T follicular helper cell (primary cell): ENCODE data around the gene ATL3.
"Not testable (repeated sequence)": the region's sequence is repeated elsewhere in the genome, so short reads cannot be mapped to it uniquely, and the experiment has no call there.

Experiments
- DNase-seq: peaks from one replicate; pipeline ENCODE4 v3.0.0-alpha.2; 2020; ENCODE audit warnings: low read depth

The ATL3 gene

DNA sequence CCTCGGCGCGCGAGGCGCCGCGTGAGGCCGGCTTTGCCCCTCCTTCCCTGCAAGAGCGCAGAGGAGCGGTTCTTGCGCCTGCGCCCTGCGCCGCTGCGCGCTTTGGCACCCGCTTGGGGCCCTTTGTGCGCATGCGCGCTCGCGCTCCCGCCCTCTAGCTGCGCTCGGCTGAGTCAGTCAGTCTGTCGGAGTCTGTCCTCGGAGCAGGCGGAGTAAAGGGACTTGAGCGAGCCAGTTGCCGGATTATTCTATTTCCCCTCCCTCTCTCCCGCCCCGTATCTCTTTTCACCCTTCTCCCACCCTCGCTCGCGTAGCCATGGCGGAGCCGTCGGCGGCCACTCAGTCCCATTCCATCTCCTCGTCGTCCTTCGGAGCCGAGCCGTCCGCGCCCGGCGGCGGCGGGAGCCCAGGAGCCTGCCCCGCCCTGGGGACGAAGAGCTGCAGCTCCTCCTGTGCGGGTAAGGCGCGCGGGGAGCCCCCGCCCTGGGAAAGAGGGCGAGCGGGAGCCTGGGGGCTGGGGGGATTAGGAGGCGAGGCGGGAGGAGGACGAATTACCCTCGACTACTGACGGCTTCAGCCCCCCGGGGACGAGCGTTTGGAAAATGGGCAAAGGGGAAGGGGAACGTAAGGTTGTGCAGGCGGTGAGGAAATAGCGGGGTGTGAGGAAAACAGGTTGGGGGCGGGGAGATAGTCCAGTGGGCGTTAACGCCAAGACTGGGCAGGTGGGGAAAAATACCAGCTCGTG lies 10.3 kb upstream of the ATL3 start, which contains the start of gene RTN3:
Gene RTN3, plus strand, starts transcription at position 180 of the 745 bp plus-strand sequence. Its CDS starts 137 bp downstream, at position 317.
- peak; percentile 97 for DNase-seq

DNA sequence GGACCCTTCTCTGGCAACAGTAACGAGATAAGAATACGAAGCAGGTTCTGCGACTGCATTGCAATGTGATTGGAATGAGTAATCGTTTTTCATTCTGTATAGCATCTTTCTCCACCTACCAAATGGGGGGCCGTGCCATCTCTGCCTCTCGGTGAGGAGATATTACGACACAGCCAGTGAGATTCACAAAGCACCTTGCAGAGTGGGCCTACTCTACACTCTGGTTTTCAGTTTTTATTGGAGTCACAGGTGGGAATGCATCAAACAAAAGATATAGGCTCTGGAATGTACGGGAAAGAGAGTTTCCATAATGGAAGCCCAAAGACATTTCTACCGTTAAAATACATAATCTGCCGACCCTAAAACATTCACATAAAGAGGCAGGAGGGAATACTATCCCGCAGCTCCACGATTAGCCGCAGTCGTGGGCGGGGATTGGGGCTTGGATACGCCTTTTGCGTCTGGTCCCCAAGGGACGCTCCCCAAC lies 9.7 kb upstream of the ATL3 start:
- no peak for DNase-seq

DNA sequence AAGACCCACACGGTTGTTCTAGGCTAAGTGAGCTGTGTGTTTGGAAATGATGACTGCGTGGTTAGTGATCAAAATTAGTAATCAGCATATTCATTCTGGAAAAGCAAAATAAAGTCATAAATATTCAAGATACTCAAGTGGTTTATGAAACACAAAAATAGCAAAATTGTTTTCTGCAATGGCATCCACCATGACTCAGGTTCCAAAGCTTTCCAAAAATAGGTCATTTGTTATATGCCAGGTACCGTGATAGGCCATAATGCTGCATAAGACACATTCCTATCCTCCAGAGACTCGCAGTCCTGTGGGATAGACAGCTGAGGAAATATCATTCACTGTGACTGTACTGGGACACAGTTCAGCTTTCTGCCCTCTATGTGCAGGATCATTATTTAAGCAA lies 2.4 kb upstream of the ATL3 start:
- DNase-seq = no peak

DNA sequence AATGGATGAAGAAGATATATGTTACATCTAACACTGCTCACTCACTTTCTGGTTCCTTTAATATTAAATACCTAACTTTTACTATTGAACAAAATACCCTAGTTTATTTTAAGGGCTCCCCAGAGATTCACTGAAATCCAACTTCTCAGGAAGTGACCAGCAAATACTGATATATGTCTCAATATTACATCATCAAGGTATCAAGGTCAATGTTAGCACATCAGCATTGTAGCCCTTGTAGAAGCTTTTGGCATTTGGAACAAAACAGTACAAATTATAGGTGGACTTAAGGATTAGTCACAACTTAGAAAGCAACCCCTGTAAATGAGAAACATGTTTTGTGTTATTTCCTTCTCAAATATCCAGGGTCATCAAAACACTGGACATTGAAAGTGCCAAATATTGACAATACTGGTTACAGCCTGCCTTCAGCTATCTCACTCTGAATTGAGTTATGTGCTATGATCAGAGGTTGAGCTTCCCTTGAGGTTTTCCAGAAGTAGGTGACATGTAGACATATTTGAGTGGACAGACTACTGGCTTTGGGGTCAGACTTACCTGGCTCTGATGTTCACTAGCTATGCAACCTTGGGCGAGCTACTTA lies 1.9 kb upstream of the ATL3 start:
- DNase-seq = no peak

DNA sequence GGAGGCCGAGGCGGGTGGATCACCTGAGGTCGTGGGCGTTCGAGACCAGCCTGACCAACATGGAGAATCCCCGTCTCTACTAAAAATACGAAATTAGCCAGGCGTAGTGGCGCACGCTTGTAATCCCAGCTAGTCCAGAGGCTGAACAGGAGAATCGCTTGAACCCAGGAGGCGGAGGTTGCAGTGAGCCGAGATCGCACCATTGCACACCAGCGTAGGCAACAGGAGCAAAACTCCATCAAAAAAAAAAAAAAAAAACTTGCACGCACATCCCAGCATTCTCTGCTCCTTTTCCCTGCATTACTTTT lies 934 bp upstream of the ATL3 start:
- no peak for DNase-seq

DNA sequence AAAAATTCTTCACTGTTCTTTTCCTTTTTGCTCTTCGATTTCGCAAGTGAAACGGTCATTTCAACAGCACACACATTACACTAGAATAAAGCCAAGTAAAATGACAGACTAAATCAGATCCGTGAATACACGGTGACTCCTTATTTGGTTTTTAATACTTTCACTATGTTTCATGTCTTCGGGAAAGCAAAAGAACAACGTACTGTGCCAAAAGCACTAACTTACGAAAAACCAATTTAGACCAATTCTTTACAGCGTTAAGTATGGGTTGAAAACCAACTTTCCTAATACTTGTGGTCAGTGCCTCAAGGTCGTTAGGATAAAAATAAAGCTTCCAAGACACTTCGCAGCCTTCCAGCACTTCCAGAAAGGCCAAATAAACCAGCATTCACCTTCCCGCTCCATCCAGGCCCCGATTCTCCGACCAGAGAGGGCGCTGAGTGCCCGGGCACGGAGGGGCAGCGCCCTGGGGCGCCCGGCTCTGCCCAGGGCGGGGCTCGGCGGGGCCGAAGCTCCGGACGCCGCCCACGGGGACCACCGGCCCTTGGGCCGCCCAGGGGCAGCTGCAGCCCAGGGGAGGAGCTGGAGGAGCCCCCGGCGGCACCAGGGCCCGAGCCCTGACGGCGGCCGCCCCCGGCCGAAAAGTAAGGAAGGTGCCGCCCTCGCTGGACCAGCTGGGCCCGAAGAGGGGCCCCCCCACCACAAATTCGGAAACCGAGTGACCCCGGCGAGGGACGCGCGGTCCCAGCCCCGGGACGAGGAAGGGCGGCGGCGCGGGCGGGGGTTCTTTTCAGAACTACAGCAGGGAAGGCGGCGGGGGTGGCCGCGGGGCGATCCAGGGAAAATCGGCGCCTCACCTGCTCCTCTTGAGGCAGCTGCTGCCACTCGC lies 499 bp downstream of the ATL3 start:
- DNase-seq = peak; percentile 3

DNA sequence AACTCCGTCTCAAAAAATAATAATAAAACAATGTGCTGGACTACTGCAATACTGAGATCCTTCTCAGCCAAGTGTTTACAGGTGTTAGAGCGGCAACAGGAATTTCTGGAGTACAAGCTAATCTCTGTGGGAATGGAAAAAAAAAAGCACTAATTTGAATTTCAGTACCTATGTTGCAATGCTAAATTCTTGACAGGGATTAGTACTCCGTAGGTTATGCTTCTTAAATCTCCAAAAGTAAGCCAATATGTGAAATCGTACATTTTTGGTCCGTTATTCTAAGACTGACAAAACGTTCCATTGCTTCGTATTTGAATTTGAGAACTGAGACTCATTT lies 1.1 kb downstream of the ATL3 start:
- no peak for DNase-seq

DNA sequence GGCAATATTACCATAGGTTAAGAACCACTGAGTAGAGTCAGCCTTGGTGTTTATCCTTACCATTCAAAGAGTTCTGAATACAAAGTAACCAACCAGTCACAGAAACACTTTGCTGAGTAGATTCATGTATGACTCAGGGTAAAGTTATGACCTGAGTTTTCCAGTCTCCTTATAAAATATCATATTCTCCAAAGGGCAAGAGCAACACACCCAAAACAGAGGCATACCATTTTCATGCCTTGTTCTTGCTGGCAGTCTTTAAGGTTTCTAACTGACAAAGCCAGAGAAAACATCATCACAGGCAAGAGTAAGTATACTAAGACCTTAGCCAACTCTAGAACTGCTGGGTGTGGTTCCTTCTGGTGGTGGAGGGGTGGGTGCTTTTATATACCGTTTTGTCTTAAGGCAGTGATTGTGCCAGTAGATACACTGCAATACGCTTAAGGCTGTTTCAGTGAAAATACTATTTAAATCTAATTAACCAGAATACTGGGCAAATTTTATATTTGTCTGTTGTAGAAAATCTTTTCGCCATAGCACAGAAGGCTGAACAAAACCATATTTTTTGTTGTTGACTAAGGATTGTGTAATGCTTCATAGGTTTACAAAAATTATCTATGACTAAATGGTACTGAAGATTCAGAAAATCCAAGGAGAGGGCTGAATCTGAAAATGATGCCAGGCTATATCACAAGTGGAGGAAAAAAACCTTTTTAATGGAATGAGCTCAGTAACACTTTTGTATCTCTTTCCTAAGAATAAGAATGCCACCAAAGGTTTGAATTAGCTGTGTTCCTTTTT lies 3.0 kb downstream of the ATL3 start:
- DNase-seq = no peak

DNA sequence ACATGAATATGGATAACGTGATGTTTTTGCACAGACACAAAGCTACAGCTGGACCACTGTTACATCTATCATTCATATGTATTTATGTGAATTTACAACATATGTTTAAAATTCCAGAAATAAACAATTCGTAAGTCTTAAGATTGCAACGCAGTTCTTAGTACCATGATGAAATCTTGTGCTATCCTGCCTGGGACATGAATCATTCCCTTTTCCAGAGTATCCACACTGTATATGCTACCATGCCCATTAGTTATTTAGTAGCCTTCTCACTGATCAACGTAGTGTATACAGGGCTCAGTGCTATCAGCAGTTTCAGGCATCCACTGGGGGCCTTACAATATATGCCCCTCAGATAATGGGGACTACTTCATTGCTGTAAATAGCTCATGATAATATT lies 4.3 kb downstream of the ATL3 start:
- DNase-seq = no peak

DNA sequence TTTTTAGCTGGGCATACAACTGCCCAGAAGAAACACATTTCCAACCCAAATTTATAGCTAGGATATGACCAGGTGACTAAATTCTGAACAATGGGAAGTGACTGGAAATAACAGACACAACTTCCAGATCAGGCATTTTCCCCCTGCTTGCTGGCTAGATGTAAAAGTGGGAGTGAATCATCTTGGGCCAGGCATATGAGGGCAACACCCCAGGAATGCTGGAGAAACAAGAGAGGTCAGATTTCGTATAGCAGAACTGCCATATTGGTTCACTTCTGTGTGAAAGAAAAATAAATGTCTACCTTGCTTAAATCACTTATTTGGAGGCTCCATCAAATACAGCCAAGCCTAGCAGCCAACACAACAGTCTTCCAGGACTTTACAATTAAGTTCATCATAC lies 7.4 kb downstream of the ATL3 start:
- no peak for DNase-seq

DNA sequence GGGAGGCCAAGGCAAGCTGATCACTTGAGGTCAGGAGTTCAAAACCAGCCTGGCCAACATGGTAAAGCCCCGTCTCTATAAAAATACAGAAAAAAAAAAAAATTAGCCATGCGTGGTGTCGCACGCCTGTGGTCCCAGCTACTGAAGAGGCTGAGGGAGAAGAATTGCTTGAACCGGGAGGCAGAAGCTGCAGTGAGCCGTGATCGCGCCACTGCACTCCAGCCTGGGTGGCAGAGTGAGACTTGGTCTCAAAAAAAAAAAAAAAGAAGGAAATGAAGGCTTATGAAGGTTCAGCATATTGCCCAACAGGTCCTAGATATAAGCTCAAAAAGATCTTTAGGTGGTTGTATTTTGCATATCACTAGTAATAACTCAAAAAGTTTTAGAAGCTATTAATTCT lies 10.2 kb downstream of the ATL3 start:
- DNase-seq = no peak

DNA sequence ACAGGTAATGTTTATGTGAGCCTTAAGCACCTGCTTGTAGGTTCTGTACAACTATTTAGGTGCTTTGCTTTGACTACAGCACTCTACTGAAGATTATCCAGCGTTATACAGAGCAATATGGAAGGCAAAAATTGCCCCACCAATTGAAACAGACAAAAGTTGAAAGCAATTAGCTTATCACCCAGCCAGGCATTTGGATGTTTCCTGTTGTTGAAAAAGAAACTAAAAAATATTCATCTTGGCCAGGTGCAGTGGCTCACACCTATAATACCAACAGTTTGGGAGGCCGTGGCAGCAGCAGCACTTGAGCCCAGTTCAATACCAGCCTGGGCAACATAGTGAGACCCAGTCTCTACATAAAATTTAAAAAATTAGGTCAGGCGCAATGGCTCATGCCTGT lies 18.5 kb downstream of the ATL3 start:
- no peak for DNase-seq

DNA sequence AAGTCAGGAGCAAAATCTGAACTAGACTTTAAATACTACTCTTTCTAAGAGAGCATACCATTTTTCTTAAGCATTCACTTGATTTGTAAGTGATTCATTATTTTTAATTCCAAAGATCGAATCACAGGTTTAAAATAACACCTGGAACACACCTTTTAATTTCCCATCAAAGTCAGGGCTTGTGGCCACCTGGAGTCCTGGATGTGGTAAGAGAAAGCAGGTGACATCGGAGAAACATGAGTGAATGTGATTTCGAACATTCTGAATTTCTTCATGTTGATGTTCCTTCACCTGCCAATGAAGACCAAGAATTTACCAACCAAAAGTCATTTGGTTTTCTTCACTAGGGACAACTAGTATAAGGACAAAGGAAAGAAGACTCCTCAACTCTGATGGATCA lies 28.0 kb downstream of the ATL3 start:
- no peak for DNase-seq

DNA sequence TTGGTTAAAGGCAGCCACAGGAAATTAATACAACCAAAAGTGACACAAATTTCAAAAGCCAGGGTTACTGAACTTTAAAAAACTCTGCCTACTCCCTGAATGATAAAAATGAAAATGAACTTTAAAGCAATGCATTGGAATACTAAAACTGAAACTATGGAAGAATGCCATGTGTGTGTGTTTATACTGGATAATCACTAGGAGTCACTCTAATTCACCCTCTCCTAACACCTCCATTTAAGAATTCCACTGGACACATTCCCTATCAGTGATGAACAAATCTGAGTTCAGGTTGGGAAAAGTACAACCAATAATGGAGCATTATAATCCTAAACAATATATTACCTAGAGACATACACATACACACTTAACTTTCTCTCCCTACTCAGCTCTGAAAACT lies 29.4 kb downstream of the ATL3 start:
- DNase-seq = no peak

DNA sequence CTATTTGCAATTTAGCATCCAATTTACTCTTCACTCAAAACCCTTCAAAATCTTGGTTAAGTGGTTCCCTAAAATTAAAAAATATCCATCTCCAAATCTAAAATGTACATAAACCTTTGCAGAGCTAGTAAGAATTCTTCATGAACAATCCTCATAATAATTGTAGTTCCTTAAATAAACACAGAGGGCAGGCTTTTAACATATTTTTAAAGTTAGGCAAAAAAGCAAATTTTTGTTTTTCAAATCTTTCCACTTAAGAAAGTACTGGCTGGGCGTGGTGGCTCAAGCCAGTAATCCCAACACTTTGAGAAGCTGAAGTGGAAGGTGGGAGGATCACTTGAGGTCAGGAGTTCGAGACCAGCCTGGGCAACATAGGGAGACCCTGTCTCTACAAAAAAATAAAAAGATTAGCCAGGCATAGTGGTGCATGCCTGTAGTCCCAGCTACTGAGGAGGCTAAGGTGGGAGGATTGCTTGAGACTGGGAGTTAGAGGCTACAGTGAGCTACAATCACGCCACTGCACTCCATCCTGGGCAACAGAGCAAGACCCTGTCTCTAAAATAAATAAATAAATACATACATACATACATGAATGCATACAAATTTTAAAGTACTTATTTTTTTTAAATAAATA lies 31.9 kb downstream of the ATL3 start:
- DNase-seq = no peak

DNA sequence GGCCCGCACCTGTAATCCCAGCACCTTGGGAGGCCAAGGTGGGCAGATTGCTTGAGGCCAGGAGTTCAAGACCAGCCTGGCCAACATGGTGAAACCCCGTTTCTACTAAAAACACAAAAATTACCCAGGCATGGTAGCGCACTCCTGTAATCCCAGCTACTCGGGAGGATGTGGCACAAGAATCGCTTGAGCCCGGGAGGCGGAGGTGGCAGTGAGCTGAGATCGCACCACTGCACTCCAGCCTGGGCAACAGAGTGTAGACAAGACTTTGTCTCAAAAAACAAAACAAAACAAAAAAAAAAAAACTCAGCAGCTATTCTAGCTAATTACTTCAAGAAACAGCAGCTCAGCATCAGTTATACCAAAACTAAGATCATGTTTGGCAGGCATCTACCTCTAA lies 32.7 kb downstream of the ATL3 start:
- not testable (repeated sequence) for DNase-seq

DNA sequence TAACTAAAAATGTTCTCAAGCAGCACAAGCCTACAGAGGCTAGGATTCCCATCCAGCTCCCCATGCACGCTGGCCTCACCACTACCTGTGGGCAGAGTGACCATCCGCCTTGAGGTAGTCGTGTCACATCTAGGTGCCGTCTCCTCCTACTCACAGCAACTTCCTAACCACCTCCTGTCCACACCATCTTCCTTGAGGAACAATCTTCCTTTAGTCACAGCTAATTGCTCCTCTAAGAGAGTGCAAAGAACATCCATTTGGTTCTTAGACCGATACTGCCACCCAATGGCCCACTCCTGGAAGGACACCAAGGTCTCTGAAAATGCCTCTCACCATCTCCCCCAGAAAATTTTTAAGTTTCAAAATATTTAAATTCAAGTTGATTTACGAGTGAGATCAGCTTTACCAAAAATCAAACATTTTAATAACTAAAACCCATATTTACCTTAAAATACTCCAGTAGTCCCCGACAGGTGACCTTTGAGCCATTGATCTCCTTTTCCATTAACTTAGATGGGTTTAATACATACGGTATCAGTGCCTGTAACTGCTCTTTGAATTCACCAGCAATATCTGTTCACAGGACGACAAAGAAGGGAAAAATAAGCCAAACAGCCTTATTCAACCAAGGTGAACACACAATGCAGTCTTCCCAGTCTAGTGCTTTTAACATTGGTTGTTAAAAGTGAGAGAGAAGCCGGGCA lies 35.3 kb downstream of the ATL3 start:
- DNase-seq = peak; percentile 61

DNA sequence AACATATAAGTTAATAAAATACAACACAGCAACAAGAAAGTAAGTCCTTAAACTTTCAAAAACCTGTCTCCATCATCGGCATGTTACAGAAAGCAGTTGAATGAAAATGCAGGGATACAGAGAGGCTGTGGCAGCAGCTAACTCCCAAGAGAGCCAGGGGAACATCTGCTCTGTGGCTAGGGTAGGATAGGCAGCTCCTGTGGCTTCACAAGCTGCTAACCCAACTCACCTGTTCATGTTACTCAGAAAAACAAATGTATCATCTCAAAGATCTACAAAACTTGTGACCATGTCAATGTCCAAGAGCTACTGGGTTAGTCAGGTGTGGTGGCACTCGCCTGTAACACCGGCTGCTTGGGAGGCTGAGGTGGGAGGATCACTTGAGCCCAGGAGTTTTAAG lies 41.8 kb downstream of the ATL3 start:
- no peak for DNase-seq

DNA sequence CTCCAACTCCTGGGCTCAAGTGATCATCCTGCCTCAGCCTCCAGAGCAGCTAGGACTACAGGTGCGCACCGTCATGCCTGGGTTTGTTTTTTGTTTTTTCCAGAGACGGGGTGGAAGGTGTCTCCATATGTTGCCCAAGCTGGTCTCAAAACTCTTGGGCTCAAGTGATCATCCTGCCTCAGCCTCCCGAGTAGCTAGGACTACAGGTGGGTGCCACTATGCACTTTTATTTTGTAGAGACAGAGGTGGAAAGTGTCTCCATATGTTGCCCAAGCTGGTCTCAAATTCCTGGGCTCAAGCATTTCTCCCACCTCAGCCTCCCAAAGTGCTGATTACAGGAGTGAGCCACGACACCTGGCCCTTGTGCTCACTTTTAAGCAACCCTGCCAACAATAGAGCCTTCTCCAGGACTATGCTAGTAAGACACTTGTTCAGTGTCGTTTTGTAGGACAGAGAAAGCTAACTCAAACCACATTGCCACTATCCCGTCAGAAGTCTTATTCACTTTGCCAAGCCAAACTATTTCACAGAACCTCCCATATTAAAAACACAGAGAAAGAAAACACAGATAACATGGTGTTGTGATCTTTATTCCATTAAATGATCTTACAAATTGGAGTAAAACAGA lies 47.5 kb downstream of the ATL3 start:
- DNase-seq = no peak

DNA sequence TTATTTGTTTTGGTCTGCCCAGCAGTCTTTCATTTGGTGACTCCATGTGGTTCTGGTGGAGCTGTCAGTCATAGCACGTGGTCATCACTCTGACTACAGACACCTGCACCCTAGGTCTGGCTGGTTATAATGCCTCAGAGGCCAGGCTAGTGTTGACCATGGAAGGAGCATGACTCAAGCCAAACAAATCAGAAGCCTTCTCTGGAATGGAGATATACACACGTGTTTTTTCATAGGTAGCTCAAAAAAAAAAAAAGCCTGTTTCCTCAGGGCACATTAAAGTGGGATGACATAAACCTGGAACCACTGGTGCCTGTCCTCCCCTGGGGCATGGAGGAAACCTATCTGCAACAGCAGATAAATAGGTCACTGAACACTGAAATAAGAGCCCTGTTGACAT lies 48.9 kb downstream of the ATL3 start:
- DNase-seq = no peak

DNA sequence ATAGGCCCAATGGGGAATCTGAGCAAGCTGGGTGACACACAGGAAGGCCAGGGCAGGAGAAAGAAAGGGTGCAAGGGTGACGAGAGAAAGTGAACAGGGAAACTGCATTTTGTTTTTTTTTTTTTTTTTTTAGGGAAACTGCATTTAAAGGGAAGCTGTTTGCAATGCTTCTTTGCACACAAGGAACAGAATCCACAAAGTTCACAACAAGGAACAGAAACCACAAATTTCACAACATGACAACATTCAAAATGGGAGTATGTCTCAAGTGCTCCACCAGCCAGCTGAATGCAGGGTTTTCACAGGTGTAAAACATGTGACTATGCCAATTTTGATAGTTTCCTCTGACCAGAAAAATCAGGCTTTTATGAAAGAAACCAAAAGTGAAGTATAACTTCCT lies 50.1 kb downstream of the ATL3 start:
- no peak for DNase-seq
